K562 treated with DMSO at 1 percent for 24 hours (cell line): ENCODE data around the gene ZCCHC2. TPM values are rescaled to one million over a fixed set of nuclear protein-coding genes. Genes with fewer than 3 reads are reported as not detected.

Source experiments
- total RNA-seq: library from RNA; unstranded; fragments of 300-600 nt; gene quantifications from 2 replicates; pipeline ENCODE4 v1.2.3, GENCODE V29; 2022; ENCODE audit warnings: low read depth; ENCODE audit not compliant: insufficient read depth

The ZCCHC2 gene
- total RNA-seq: 5.1 and 5.5 TPM in 2 replicates

GRCh38 chr18:62522504-62523254 lies at the start of gene ZCCHC2:
ZCCHC2 (plus strand) TSS chr18:62523025; CDS start chr18:62523425, 400 bp downstream.

Other genes starting within 250 kb of the ZCCHC2 start
- gene TNFRSF11A, start 197.7 kb upstream of the ZCCHC2 start, total RNA-seq: 0.12 and 0.27 TPM in 2 replicates
- gene PHLPP1, start 192.5 kb downstream of the ZCCHC2 start, total RNA-seq: 7.2 and 7.5 TPM in 2 replicates